D341Med (cell line): ENCODE measurements around the gene DNPEP.
"Not testable (repeated sequence)": the region's sequence is repeated elsewhere in the genome, so short reads cannot be mapped to it uniquely, and the experiment has no call there.

Source experiments
- DNase-seq: peaks from one replicate; pipeline ENCODE4 v3.0.0; 2012; ENCODE audit warnings: low spot score

The DNPEP gene

GRCh38 chr2:219399716-219400478, 12.2 kb upstream of the DNPEP start:
- no peak for DNase-seq

GRCh38 chr2:219398721-219399363, 11.1 kb upstream of the DNPEP start:
- no peak for DNase-seq

- no peak for DNase-seq
Observed at GRCh38 chr2:219396863-219397457, 9.2 kb upstream of the DNPEP start.

- no peak for DNase-seq
Observed at GRCh38 chr2:219395609-219396008, 7.9 kb upstream of the DNPEP start.

- DNase-seq: not testable (repeated sequence)
Observed at GRCh38 chr2:219395056-219395455, 7.3 kb upstream of the DNPEP start.

- no peak for DNase-seq
Observed at GRCh38 chr2:219392754-219393153, 5.0 kb upstream of the DNPEP start.

GRCh38 chr2:219388907-219389156, 1.1 kb upstream of the DNPEP start:
- no peak for DNase-seq

GRCh38 chr2:219388121-219388906, 602 bp upstream of the DNPEP start:
- DNase-seq: peak; percentile 98

GRCh38 chr2:219386532-219387280, 1.0 kb downstream of the DNPEP start:
- DNase-seq: no peak

- no peak for DNase-seq
Observed at GRCh38 chr2:219385958-219386520, 1.7 kb downstream of the DNPEP start.

GRCh38 chr2:219384859-219385258, 2.9 kb downstream of the DNPEP start:
- DNase-seq: no peak

- DNase-seq: peak; percentile 2
Observed at GRCh38 chr2:219384083-219384713, 3.5 kb downstream of the DNPEP start.

- no peak for DNase-seq
Observed at GRCh38 chr2:219381448-219381847, 6.3 kb downstream of the DNPEP start.

- DNase-seq: no peak
Observed at GRCh38 chr2:219380926-219381325, 6.8 kb downstream of the DNPEP start.

GRCh38 chr2:219378163-219378851, 9.4 kb downstream of the DNPEP start:
- no peak for DNase-seq

GRCh38 chr2:219369447-219369861, 18.3 kb downstream of the DNPEP start:
- DNase-seq: no peak

GRCh38 chr2:219368690-219369191, 19.0 kb downstream of the DNPEP start:
- DNase-seq: no peak

GRCh38 chr2:219362524-219363164, 25.1 kb downstream of the DNPEP start:
- DNase-seq: peak; percentile 5

GRCh38 chr2:219362072-219362471, 25.6 kb downstream of the DNPEP start:
- DNase-seq: no peak
